Measurements from ENCODE around the gene ADD3.
"Not testable (repeated sequence)": the region's sequence is repeated elsewhere in the genome, so short reads cannot be mapped to it uniquely, and the experiment has no call there.

The ADD3 gene

DNA sequence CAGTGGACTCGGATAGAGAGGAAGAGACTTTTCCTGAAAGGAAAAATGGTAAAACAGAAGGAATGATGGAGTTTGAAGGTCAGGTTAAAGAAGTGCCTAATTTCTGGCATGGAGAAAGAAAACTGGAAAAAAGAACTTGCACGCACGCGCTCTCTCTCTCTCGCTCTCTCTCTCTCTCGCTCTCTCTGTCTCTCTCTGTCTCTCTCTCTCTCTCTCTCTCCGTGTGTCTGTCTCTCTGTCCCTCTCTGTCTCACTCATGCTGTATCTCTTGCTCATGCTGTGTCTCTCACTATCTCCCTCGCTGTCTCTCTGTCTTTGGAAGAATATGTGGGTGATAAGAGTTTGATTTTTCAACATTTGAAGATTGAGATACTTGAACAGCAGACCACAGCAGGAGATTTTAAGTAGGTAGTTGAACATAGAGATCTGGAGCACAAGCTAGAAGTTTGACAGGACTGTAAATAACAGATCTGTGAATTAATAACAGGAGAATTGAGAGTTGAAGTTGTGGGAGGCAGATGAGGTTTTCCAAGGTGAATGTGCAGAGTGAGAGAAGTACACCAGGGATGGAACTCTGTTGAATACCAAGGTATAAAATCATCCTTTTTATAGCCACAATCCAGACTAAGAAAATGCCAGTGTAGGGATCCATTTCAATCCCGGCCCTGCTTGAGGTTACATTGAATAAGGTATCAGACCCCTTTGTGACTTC, 33.1 kb downstream of the ADD3 start:
- no peak overlapping the region for H3K4me3 ChIP-seq (ENCODE audit: low read depth, low read length)
- TF ChIP-seq, protein P1, sequence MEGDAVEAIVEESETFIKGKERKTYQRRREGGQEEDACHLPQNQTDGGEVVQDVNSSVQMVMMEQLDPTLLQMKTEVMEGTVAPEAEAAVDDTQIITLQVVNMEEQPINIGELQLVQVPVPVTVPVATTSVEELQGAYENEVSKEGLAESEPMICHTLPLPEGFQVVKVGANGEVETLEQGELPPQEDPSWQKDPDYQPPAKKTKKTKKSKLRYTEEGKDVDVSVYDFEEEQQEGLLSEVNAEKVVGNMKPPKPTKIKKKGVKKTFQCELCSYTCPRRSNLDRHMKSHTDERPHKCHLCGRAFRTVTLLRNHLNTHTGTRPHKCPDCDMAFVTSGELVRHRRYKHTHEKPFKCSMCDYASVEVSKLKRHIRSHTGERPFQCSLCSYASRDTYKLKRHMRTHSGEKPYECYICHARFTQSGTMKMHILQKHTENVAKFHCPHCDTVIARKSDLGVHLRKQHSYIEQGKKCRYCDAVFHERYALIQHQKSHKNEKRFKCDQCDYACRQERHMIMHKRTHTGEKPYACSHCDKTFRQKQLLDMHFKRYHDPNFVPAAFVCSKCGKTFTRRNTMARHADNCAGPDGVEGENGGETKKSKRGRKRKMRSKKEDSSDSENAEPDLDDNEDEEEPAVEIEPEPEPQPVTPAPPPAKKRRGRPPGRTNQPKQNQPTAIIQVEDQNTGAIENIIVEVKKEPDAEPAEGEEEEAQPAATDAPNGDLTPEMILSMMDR (IDR thresholded peaks at IDR 0.05; ENCODE audit: low read depth, low read length, missing control alignments), result no peak
- DNase-seq (ENCODE audit: low read depth), result no peak

DNA sequence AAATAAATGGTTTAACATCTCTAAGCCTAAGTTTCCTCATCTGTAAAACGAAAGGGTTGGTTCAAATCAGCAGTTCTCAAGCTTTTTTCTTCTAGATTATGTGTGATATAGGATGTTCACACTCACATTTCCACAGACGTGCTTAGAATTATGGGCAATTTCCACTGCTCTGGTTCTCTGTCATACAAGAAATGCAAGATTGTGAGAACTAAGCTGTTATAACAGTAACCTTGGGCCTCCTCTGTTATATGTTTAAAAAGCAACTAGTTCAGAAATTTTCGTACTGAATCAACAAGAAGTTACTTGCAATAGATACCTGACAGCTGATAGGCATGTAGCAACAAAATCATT, 33.7 kb downstream of the ADD3 start:
- no peak for DNase-seq (ENCODE audit: low read depth)
- H3K4me3 ChIP-seq (ENCODE audit: low read depth, low read length), result no peak overlapping the region
- TF ChIP-seq, protein P1 (IDR thresholded peaks at IDR 0.05; ENCODE audit: low read depth, low read length, missing control alignments), result no peak

DNA sequence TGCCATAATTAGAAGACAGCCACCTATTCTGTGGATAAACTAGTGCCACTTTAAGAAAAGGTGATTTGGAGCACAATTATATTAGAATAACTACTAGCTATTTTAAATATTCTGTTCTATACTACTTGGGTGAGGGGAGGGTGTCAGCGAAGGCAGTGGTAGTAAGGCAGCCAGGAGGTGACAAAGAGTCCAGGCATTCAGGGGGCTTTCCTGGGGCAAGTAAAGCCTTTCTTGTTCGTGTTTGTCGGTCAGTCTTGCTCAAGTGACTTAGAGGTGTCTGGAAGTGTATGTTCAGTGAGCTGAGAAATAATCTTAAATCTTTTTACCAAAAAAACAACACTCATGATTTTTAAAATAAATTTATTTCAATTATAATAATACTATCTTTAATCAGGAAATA, 34.4 kb downstream of the ADD3 start:
- no peak for DNase-seq (ENCODE audit: low read depth)
- no peak overlapping the region for H3K4me3 ChIP-seq (ENCODE audit: low read depth, low read length)
- TF ChIP-seq, protein P1 (IDR thresholded peaks at IDR 0.05; ENCODE audit: low read depth, low read length, missing control alignments), result no peak

DNA sequence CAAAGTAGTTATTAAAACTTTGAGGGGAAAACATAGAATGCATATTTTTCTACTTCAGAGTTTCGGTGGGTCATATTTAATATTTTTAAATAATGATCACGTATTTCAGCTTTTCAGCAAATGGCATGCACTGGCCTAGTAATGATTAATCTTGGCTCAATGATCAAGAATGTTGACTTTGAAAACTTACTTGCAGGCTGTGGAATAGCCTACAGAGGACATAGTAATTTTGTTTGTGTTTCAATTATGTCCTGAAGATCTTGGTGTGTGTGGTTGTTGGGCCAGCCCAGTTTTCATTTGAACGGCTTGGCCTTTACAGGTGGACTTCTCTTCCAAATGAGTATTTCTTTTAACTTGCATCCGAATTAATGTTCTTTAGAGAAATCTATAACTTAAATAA, 35.1 kb downstream of the ADD3 start:
- TF ChIP-seq, protein P1 (IDR thresholded peaks at IDR 0.05; ENCODE audit: low read depth, low read length, missing control alignments), result no peak
- H3K4me3 ChIP-seq (ENCODE audit: low read depth, low read length), result no peak overlapping the region
- DNase-seq (ENCODE audit: low read depth), result no peak

DNA sequence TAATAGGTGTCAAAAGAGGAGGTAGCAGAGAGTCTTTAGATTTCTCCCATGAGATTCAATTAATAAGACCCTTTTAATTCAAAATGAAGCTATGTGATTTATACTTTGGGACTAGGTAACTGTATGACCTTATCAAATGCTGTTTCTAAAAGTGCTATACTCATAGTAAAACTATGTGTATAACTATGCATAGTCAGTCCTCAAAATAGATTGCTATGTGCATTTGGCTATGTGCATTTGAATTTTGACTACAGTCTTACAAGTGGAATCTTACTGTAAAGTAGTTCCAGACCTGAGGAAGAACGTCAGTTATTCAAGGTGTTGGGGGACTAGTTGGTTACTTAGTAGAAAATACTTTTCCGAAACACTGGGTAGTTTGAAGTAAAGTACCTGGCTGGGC, 36.9 kb downstream of the ADD3 start:
- TF ChIP-seq, protein P1 (IDR thresholded peaks at IDR 0.05; ENCODE audit: low read depth, low read length, missing control alignments), result no peak
- H3K4me3 ChIP-seq (ENCODE audit: low read depth, low read length), result no peak overlapping the region
- no peak for DNase-seq (ENCODE audit: low read depth)

DNA sequence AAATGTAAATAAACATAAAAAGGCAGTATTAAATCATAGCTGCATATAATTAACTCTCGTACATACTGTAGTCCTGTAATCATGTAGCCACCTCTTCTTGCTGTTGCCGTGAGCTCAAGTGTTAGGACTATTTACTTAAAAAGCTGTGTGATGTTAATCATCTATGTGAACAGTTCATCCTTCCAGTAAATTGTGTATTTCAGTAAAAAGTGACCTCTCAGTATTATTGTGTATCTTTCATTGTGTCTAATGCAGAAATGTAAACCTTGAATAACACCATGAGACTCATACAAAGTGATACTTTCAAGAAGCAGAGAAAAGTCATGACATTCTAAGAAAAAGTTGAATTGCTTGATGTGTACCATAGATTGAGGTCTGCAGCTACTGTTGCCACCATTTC, 38.0 kb downstream of the ADD3 start:
- TF ChIP-seq, protein P1 (IDR thresholded peaks at IDR 0.05; ENCODE audit: low read depth, low read length, missing control alignments), result no peak
- H3K4me3 ChIP-seq (ENCODE audit: low read depth, low read length), result no peak overlapping the region
- DNase-seq (ENCODE audit: low read depth), result no peak

DNA sequence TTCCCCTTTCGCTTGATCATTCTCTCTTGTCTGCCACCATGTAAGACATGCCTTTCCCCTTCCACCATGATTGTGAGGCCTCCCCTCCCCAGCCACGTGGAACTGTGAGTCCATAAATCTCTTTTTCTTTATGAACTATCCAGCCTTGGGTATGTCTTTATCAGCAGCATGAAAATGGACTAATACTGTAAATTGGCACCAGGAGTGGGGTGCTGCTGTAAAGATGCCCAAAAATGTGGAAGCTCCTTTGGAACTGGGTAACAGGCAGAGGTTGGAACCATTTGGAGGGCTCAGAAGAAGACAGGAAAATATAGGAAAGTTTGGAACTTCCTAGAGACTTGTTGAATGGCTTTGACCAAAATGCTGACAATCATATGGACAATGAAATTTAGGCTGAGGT, 40.4 kb downstream of the ADD3 start:
- not testable (repeated sequence) for DNase-seq (ENCODE audit: low read depth); H3K4me3 ChIP-seq (ENCODE audit: low read depth, low read length)
